Measurements from ENCODE around the gene SOBP. TPM values are rescaled to one million over a fixed set of nuclear protein-coding genes. Genes with fewer than 3 reads are reported as not detected.

The SOBP gene
- polyA plus RNA-seq, 2 of the 4 experiments (the other 2 are of a cell fraction), result 0.18 to 0.53 TPM

DNA sequence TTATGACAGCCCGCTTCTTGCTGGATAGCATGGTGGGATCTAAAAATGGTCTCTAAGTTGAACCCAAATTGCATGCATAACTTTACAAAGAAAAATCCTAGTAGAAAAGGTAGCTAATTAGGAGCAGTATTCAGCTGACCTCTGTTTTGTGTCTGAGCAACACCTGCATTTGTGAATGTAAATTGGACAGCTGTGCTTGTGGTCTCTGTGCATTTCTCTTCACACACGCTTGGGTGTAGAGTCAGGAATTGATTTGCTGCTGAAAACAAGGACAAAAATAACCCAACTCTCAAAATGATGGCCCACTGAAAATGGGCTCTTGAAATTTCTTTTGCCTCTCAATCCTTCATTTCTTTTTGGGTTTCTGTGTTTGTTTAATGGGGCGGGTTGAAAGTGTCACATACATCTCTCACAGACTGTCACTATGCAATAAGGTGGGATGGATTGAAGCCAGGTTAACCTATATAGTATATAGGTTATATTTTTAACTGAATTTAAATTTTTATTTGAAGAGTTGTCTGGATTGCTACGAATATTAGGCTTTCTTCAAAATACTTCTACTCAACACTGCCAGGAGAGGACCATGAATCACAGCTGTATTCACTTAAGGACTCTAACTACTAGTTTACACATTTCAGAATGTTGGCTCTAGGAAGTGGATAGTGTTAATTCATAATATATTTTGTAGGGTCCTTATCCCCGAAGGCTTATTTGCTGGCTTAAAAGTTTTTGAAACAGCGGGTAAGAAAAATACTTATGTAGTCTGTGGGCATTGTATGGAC lies 46.5 kb downstream of the SOBP start:
- TF ChIP-seq, protein P1, sequence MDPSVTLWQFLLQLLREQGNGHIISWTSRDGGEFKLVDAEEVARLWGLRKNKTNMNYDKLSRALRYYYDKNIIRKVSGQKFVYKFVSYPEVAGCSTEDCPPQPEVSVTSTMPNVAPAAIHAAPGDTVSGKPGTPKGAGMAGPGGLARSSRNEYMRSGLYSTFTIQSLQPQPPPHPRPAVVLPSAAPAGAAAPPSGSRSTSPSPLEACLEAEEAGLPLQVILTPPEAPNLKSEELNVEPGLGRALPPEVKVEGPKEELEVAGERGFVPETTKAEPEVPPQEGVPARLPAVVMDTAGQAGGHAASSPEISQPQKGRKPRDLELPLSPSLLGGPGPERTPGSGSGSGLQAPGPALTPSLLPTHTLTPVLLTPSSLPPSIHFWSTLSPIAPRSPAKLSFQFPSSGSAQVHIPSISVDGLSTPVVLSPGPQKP (IDR thresholded peaks at IDR 0.05; ENCODE audit: low read depth, low read length), result no peak
- TF ChIP-seq CHD2 (IDR thresholded peaks at IDR 0.05; ENCODE audit: low read length, partially characterized antibody), result no peak
- WGBS (ENCODE audit: missing lambda C conversion rate), result 72% methylated on average over 6 of the region's 6 CpGs
- H3K4me2 ChIP-seq, result no peak overlapping the region
- no peaks in the 10 kb centered on the region for H3K9me3 ChIP-seq
- POLR2A ChIA-PET, result no interaction called here
- no peak overlapping the region for H3K4me3 ChIP-seq
- FAIRE-seq (no peak), ATAC-seq (no peak), DNase-seq (ENCODE audit: low read depth in 1 of 2, low spot score in 1 of 2) (no peak)
- H3K4me1 ChIP-seq, result peaks cover 16% of the 10 kb centered on the region; the same call in 2 of the 3 replicates
- CTCF ChIA-PET, result no interaction called here
- no peak overlapping the region for H3K27ac ChIP-seq

DNA sequence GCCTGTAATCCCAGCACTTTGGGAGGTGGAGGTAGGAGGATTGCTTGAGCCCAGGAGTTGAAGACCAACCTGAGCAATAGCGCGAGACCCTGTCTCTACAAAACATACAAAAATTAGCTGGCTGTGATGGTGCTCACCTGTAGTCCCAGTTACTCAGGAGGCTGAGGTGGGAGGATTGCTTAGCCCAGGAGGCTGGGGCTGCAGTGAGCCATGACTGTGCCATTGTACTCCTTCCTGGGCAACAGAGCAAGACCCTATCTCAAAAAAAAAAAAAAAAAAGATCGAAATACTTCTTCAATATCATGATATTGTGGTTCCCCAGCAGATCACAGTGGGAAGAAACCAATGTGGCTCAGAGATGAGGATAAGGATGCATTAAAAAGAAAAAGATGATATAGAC lies 47.6 kb downstream of the SOBP start:
- H3K4me1 ChIP-seq, result peaks cover 16% of the 10 kb centered on the region; the same call in 2 of the 3 replicates
- ChIA-PET CTCF (no interaction called here), POLR2A (no interaction called here)
- no peak for DNase-seq (ENCODE audit: low read depth in 1 of 2, low spot score in 1 of 2)
- WGBS (ENCODE audit: missing lambda C conversion rate), result 56% methylated on average over 2 of the region's 3 CpGs
- no peak overlapping the region for H3K4me2 ChIP-seq
- no peak overlapping the region for H3K4me3 ChIP-seq
- no peaks in the 10 kb centered on the region for H3K9me3 ChIP-seq
- no peak for ATAC-seq
- no peak overlapping the region for H3K27ac ChIP-seq
- TF ChIP-seq HOXA7 (CRISPR knock-in tag; IDR thresholded peaks at IDR 0.05) (no peak), HOXB13 (CRISPR knock-in tag; IDR thresholded peaks at IDR 0.05; ENCODE audit: low read depth) (no peak), ZC3H11A (IDR thresholded peaks at IDR 0.05) (no peak), POLR2A (IDR thresholded peaks at IDR 0.05; ENCODE audit: low read length) (no peak), ESRRA (IDR thresholded peaks at IDR 0.05; ENCODE audit: borderline replicate concordance, low read length) (no peak), JUN (IDR thresholded peaks at IDR 0.05) (no peak), FOSB (CRISPR knock-in tag; IDR thresholded peaks at IDR 0.05) (no peak), KDM1A (IDR thresholded peaks at IDR 0.05; ENCODE audit: low read depth) (no peak)
- TF ChIP-seq, protein P2, sequence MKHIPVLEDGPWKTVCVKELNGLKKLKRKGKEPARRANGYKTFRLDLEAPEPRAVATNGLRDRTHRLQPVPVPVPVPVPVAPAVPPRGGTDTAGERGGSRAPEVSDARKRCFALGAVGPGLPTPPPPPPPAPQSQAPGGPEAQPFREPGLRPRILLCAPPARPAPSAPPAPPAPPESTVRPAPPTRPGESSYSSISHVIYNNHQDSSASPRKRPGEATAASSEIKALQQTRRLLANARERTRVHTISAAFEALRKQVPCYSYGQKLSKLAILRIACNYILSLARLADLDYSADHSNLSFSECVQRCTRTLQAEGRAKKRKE (CRISPR knock-in tag; IDR thresholded peaks at IDR 0.05; ENCODE audit: low read depth), result no peak
- FAIRE-seq, result no peak

DNA sequence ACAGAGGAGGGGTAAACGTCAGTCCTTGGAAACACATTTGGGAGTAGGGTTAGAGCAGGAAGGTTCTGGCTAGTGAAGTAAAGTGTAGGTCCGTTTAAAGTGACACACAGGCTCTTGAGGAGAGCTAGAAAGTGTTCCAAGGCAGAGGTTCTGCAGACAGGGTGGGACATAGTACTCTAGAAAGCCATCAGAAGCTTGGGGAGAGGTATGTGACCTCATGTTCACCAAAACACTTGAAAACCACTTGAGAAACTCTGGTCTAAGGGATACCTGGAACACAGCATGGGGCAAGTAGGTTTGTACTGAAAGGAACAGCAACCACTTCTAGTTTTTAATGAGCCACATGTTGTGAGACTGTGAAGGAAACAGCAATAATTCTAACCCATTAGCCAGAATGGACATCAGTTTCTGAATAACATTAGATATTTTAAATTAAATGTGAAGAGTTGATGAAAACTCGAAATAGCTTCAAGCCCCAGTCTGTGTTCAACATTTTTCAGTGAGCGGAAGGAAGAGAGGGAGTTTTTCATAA lies 49.0 kb downstream of the SOBP start:
- H3K9me3 ChIP-seq, result no peaks in the 10 kb centered on the region
- no peak overlapping the region for H3K4me3 ChIP-seq
- H3K27ac ChIP-seq, result peak overlapping the region; percentile 57; a peak in 5 of 6 replicates
- peak overlapping the region; percentile 51; the same call in 2 of the 3 replicates for H3K4me2 ChIP-seq
- ChIA-PET POLR2A (no interaction called here), CTCF (interaction anchor here (0.6 kb wide), 1 partner anchor 71 kb away, joined by 3 read pairs; no protein-coding TSS in a partner anchor)
- ATAC-seq (no peak), FAIRE-seq (no peak), DNase-seq (ENCODE audit: low read depth in 1 of 2, low spot score in 1 of 2) (no peak)
- H3K4me1 ChIP-seq, result peaks cover 16% of the 10 kb centered on the region; the same call in 2 of the 3 replicates
- WGBS (ENCODE audit: missing lambda C conversion rate), result 44% methylated on average over 4 of the region's 4 CpGs
- TF ChIP-seq EHF (CRISPR knock-in tag; IDR thresholded peaks at IDR 0.05), result no peak
- TF ChIP-seq, protein P2 (CRISPR knock-in tag; IDR thresholded peaks at IDR 0.05; ENCODE audit: low read depth), result no peak
- no peak for TF ChIP-seq SREBF2 (IDR thresholded peaks at IDR 0.05)
- no peak for TF ChIP-seq GATA3 (IDR thresholded peaks at IDR 0.05; ENCODE audit: borderline replicate concordance)
- no peak for TF ChIP-seq CHD2 (IDR thresholded peaks at IDR 0.05; ENCODE audit: low read length, partially characterized antibody)
- no peak for TF ChIP-seq HOXA7 (CRISPR knock-in tag; IDR thresholded peaks at IDR 0.05)
- no peak for TF ChIP-seq CBX2 (IDR thresholded peaks at IDR 0.05; ENCODE audit: borderline replicate concordance, low read depth)
- no peak for TF ChIP-seq RARB (CRISPR knock-in tag; IDR thresholded peaks at IDR 0.05)
- TF ChIP-seq NR3C1 (IDR thresholded peaks at IDR 0.05), result no peak
- TF ChIP-seq, protein P3, sequence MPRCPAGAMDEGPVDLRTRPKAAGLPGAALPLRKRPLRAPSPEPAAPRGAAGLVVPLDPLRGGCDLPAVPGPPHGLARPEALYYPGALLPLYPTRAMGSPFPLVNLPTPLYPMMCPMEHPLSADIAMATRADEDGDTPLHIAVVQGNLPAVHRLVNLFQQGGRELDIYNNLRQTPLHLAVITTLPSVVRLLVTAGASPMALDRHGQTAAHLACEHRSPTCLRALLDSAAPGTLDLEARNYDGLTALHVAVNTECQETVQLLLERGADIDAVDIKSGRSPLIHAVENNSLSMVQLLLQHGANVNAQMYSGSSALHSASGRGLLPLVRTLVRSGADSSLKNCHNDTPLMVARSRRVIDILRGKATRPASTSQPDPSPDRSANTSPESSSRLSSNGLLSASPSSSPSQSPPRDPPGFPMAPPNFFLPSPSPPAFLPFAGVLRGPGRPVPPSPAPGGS (IDR thresholded peaks at IDR 0.05), result no peak
- TF ChIP-seq, protein P4, sequence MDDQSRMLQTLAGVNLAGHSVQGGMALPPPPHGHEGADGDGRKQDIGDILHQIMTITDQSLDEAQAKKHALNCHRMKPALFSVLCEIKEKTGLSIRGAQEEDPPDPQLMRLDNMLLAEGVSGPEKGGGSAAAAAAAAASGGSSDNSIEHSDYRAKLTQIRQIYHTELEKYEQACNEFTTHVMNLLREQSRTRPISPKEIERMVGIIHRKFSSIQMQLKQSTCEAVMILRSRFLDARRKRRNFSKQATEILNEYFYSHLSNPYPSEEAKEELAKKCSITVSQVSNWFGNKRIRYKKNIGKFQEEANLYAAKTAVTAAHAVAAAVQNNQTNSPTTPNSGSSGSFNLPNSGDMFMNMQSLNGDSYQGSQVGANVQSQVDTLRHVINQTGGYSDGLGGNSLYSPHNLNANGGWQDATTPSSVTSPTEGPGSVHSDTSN (IDR thresholded peaks at IDR 0.05), result no peak
- TF ChIP-seq, protein P5, sequence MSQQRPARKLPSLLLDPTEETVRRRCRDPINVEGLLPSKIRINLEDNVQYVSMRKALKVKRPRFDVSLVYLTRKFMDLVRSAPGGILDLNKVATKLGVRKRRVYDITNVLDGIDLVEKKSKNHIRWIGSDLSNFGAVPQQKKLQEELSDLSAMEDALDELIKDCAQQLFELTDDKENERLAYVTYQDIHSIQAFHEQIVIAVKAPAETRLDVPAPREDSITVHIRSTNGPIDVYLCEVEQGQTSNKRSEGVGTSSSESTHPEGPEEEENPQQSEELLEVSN (IDR thresholded peaks at IDR 0.05; ENCODE audit: borderline replicate concordance, low read depth), result no peak
- no peak for TF ChIP-seq FOSB (CRISPR knock-in tag; IDR thresholded peaks at IDR 0.05)
- no peak for TF ChIP-seq BHLHE40 (IDR thresholded peaks at IDR 0.05; ENCODE audit: low read depth, low read length)
- TF ChIP-seq JUN (IDR thresholded peaks at IDR 0.05), result no peak
- TF ChIP-seq, protein P1 (IDR thresholded peaks at IDR 0.05; ENCODE audit: low read depth, low read length), result no peak
- TF ChIP-seq FOXS1 (CRISPR knock-in tag; IDR thresholded peaks at IDR 0.05), result no peak
- TF ChIP-seq ZFP36 (IDR thresholded peaks at IDR 0.05; ENCODE audit: borderline replicate concordance, partially characterized antibody), result no peak
- TF ChIP-seq JUNB (IDR thresholded peaks at IDR 0.05), result no peak

All from A549 (cell line).